PC-3 (cell line): ENCODE measurements around the gene LRRC10B.

ENCODE experiments used
- EZH2 ChIP-seq: fragments of 300-600 bp; sonication (generic); IDR thresholded peaks from one replicate; pipeline ENCODE4 v1.6.1; 2017; ENCODE audit warnings: antibody characterized with exemption, mild to moderate bottlenecking, low read length; ENCODE audit not compliant: unreplicated experiment
- TF ChIP-seq, protein P1 (sequence below): fragments of 300-600 bp; sonication (generic); conservative IDR thresholded peaks from 2 replicates; pipeline ENCODE4 v1.5.1; 2017; ENCODE audit warnings: antibody characterized with exemption, low read depth, mild to moderate bottlenecking, low read length

- TF ChIP-seq, protein P1, sequence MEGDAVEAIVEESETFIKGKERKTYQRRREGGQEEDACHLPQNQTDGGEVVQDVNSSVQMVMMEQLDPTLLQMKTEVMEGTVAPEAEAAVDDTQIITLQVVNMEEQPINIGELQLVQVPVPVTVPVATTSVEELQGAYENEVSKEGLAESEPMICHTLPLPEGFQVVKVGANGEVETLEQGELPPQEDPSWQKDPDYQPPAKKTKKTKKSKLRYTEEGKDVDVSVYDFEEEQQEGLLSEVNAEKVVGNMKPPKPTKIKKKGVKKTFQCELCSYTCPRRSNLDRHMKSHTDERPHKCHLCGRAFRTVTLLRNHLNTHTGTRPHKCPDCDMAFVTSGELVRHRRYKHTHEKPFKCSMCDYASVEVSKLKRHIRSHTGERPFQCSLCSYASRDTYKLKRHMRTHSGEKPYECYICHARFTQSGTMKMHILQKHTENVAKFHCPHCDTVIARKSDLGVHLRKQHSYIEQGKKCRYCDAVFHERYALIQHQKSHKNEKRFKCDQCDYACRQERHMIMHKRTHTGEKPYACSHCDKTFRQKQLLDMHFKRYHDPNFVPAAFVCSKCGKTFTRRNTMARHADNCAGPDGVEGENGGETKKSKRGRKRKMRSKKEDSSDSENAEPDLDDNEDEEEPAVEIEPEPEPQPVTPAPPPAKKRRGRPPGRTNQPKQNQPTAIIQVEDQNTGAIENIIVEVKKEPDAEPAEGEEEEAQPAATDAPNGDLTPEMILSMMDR, result no peak
- no peak for TF ChIP-seq EZH2
Observed at GRCh38 chr11:61494381-61494961, 14.1 kb upstream of the LRRC10B start.
